GM19452 (cell line): ENCODE measurements around the gene TP53RK.

Experiments used
- ATAC-seq: cut with Tn5 transposase; IDR thresholded peaks from one replicate; pipeline ENCODE4 v1.9.1; 2021; ENCODE audit not compliant: unreplicated experiment

TP53RK gene

GRCh38 chr20:46666306-46666705 is 22.9 kb downstream of the TP53RK start:
- no peak for ATAC-seq

- ATAC-seq: no peak
These were observed 23.6 kb downstream of the TP53RK start for GRCh38 chr20:46665602-46666001.

GRCh38 chr20:46663531-46663930 is 25.7 kb downstream of the TP53RK start:
- no peak for ATAC-seq

- no peak for ATAC-seq
These were observed 27.6 kb downstream of the TP53RK start for GRCh38 chr20:46661659-46662058.

GRCh38 chr20:46660487-46660886 is 28.8 kb downstream of the TP53RK start:
- ATAC-seq: no peak

- no peak for ATAC-seq
These were observed 31.6 kb downstream of the TP53RK start for GRCh38 chr20:46657618-46658017.

GRCh38 chr20:46657137-46657536 is 32.1 kb downstream of the TP53RK start:
- ATAC-seq: no peak

- no peak for ATAC-seq
These were observed 36.5 kb downstream of the TP53RK start for GRCh38 chr20:46652699-46653098.

- ATAC-seq: no peak
These were observed 37.9 kb downstream of the TP53RK start, which contains the start of gene SLC13A3 for GRCh38 chr20:46651091-46651962. Gene SLC13A3 (minus strand): TSS chr20:46651459. CDS start chr20:46651421, 38 bp downstream.

- ATAC-seq: no peak
These were observed 38.6 kb downstream of the TP53RK start for GRCh38 chr20:46650575-46651090.

- ATAC-seq: no peak
These were observed 39.2 kb downstream of the TP53RK start for GRCh38 chr20:46649965-46650542.

- ATAC-seq: no peak
These were observed 39.6 kb downstream of the TP53RK start for GRCh38 chr20:46649650-46649949.

- ATAC-seq: no peak
These were observed 40.2 kb downstream of the TP53RK start for GRCh38 chr20:46648903-46649649.

- ATAC-seq: no peak
These were observed 41.8 kb downstream of the TP53RK start for GRCh38 chr20:46647469-46647868.

- no peak for ATAC-seq
These were observed 42.4 kb downstream of the TP53RK start for GRCh38 chr20:46646659-46647380.

- no peak for ATAC-seq
These were observed 43.1 kb downstream of the TP53RK start for GRCh38 chr20:46646122-46646521.

- no peak for ATAC-seq
These were observed 44.5 kb downstream of the TP53RK start for GRCh38 chr20:46644733-46645132.

- ATAC-seq: no peak
These were observed 45.1 kb downstream of the TP53RK start for GRCh38 chr20:46644160-46644559.

- ATAC-seq: no peak
These were observed 46.3 kb downstream of the TP53RK start for GRCh38 chr20:46642969-46643343.

GRCh38 chr20:46642265-46642968 is 46.8 kb downstream of the TP53RK start:
- ATAC-seq: no peak
